Lung (tissue), 12 donors: Measurements from ENCODE around the gene FARP1. TPM values are rescaled to one million over a fixed set of nuclear protein-coding genes. Genes with fewer than 3 reads are reported as not detected.

Experiments
- ATAC-seq: fragments of 200-7000 bp; cut with Tn5 transposase; one replicate; pipeline ENCODE4 v1.9.1; 2020; ENCODE audit warnings: moderate number of reproducible peaks; ENCODE audit not compliant: insufficient read depth, low FRiP score
- DNase-seq, 3 donors: peaks; one replicate each; pipeline ENCODE4 v3.0.0-alpha.2; 2013 to 2017
- H3K27ac ChIP-seq, 2 donors: one replicate each; pipeline ENCODE4 v1.5.1; 2013; ENCODE audit warnings: mild to moderate bottlenecking in 2 of 2, moderate library complexity in 2 of 2, control low read depth in 1 of 2, inconsistent platforms in 1 of 2, low read depth in 1 of 2, low read length in 1 of 2
- H3K27me3 ChIP-seq, 3 donors: one replicate each; pipeline ENCODE4 v1.5.1; 2013; ENCODE audit warnings: low read length in 2 of 3; ENCODE audit not compliant: control insufficient read depth in 3 of 3, insufficient read depth in 3 of 3
- H3K36me3 ChIP-seq, 4 donors: one replicate each; pipeline ENCODE4 v1.5.1; 2013; ENCODE audit warnings: low read length in 4 of 4, mild to moderate bottlenecking in 1 of 4, moderate library complexity in 1 of 4; ENCODE audit not compliant: control insufficient read depth in 4 of 4, insufficient read depth in 4 of 4
- H3K4me1 ChIP-seq, 5 donors: one replicate each; pipeline ENCODE4 v1.5.1; 2013; ENCODE audit warnings: low read length in 5 of 5, mild to moderate bottlenecking in 2 of 5, moderate library complexity in 1 of 5; ENCODE audit not compliant: control insufficient read depth in 5 of 5, insufficient read depth in 5 of 5
- H3K4me3 ChIP-seq: one replicate; pipeline ENCODE4 v1.5.1; 2013; ENCODE audit warnings: mild to moderate bottlenecking, control low read depth, moderate library complexity
- H3K9ac ChIP-seq, 2 donors: one replicate each; pipeline ENCODE4 v1.5.1; 2013; ENCODE audit warnings: low read length in 2 of 2, control low read depth in 1 of 2; ENCODE audit not compliant: insufficient read depth in 1 of 2
- H3K9me3 ChIP-seq, 4 donors: one replicate each; pipeline ENCODE4 v1.5.1; 2013; ENCODE audit warnings: low read length in 3 of 4, mild to moderate bottlenecking in 1 of 4, moderate library complexity in 1 of 4; ENCODE audit not compliant: control insufficient read depth in 4 of 4, insufficient read depth in 3 of 4
- CTCF ChIP-seq: IDR thresholded peaks from 2 replicates; pipeline ENCODE4 v1.5.1; 2012; ENCODE audit warnings: mild to moderate bottlenecking; ENCODE audit errors: control extremely low read depth, extremely low read depth
- WGBS, 2 donors: extraction: QIAGEN DNeasy Blood & Tissue Kit; methylation state at CpG; one replicate each; pipeline ENCODE4 v1.1.7; 2013; 5-methylcytosine and 5-hydroxymethylcytosine counted together
- polyA plus RNA-seq, 2 donors: library from polyadenylated mRNA; stranded (reverse); fragments of 200-250 nt; gene quantifications; one replicate each; pipeline ENCODE4 v1.2.1, GENCODE V29; 2013
- total RNA-seq, 2 donors: library from RNA; depleted of rRNA in 1 of 2; stranded (reverse); fragments of >200 nt in 1 of 2; gene quantifications; one replicate each; pipeline ENCODE4 v1.2.1, GENCODE V29; 2014 to 2021
- donor health status: control.
- donor health status: control.
- donor health status: Bipolar disorder and iron deficiency.
- donor health status: healthy.
- donor health status: DM: yes; HTN: yes; CAD: no.

FARP1 gene
- total and polyA plus RNA-seq, 4 donors: 20.8 to 102 (median 54.4) TPM

- Histone ChIP-seq H3K9me3 (no peaks in the 10 kb centered on the region), H3K27me3 (no peaks in the 10 kb centered on the region), H3K4me1 (peaks cover 0 to 13% (median 4%) of the 10 kb centered on the region in 5 donors), H3K27ac (peak overlapping the region in 1 of 2 donors; percentile 62), H3K4me3 (no peak overlapping the region), H3K36me3 (peaks cover 0 to 3% (median 0%) of the 10 kb centered on the region in 4 donors), H3K9ac (no peak overlapping the region)
- WGBS, 2 donors: 71 to 92% methylated on average over 2 of the region's 2 CpGs
- TF ChIP-seq CTCF: no peak
- ATAC-seq (no peak), DNase-seq (no peak)
Measured at GRCh38 chr13:98291658-98292057, 148.8 kb downstream of the FARP1 start.

GRCh38 chr13:98293103-98293502, 150.2 kb downstream of the FARP1 start:
- ATAC-seq (peak; percentile 65), DNase-seq (no peak)
- H3K9me3 ChIP-seq: no peaks in the 10 kb centered on the region
- H3K4me1 ChIP-seq: peaks cover 0 to 15% (median 8%) of the 10 kb centered on the region in 5 donors
- TF ChIP-seq CTCF: no peak
- H3K27ac ChIP-seq: peak overlapping the region in 1 of 2 donors; percentile 7
- H3K36me3 ChIP-seq: peaks cover 0 to 3% (median 0%) of the 10 kb centered on the region in 4 donors
- H3K9ac ChIP-seq: no peak overlapping the region
- no peak overlapping the region for H3K4me3 ChIP-seq
- no peaks in the 10 kb centered on the region for H3K27me3 ChIP-seq
- 60 to 88% methylated on average over 2 of the region's 2 CpGs for WGBS, 2 donors

- no peak for TF ChIP-seq CTCF
- no peak overlapping the region for H3K9ac ChIP-seq
- H3K4me1 ChIP-seq: peaks cover 0 to 18% (median 14%) of the 10 kb centered on the region in 5 donors
- DNase-seq (no peak), ATAC-seq (no peak)
- H3K9me3 ChIP-seq: no peaks in the 10 kb centered on the region
- peak overlapping the region in 1 of 2 donors; percentile 7 for H3K27ac ChIP-seq
- peaks cover 0 to 3% (median 0%) of the 10 kb centered on the region in 4 donors for H3K36me3 ChIP-seq
- no peaks in the 10 kb centered on the region for H3K27me3 ChIP-seq
- 75 to 77% methylated on average over 4 of the region's 4 CpGs for WGBS, 2 donors
- no peak overlapping the region for H3K4me3 ChIP-seq
Measured at GRCh38 chr13:98293570-98294142, 150.8 kb downstream of the FARP1 start.

- Histone ChIP-seq H3K4me3 (no peak overlapping the region), H3K27ac (no peak overlapping the region), H3K9ac (no peak overlapping the region), H3K9me3 (no peaks in the 10 kb centered on the region), H3K27me3 (no peaks in the 10 kb centered on the region), H3K36me3 (peaks cover 0 to 3% (median 0%) of the 10 kb centered on the region in 4 donors), H3K4me1 (peaks cover 11 to 35% (median 29%) of the 10 kb centered on the region in 5 donors)
- DNase-seq (no peak), ATAC-seq (no peak)
- TF ChIP-seq CTCF: no peak
- WGBS, 2 donors: 88% methylated on average over 2 of the region's 2 CpGs
Measured at GRCh38 chr13:98295371-98295770, 152.5 kb downstream of the FARP1 start.
